ENCODE data around the gene USH2A. TPM values are rescaled to one million over a fixed set of nuclear protein-coding genes. Genes with fewer than 3 reads are reported as not detected.

USH2A gene
- total RNA-seq, 4 donors from 2014 or later = 0.14 TPM; not detected in 3

DNA sequence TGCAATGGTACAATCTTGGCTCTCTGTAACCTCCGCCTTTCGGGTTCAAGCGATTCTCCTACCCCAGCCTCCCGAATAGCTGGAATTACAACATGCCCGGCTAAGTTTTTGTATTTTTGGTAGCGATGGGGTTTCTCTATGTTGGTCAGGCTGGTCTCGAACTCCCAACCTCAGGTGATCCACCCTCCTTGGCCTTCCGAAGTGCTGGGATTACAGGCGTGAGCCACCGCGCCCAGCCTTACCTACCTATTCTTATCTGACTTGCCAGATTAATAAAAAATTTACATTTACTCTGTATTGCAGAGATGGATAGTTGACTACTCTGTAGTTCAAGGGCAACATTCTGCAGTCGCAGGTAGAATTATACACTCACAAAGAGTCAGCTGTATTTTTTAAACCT, 496.6 kb downstream of the USH2A start:
- no peaks in the 10 kb centered on the region for H3K9me3 ChIP-seq
- TF ChIP-seq, protein P1, sequence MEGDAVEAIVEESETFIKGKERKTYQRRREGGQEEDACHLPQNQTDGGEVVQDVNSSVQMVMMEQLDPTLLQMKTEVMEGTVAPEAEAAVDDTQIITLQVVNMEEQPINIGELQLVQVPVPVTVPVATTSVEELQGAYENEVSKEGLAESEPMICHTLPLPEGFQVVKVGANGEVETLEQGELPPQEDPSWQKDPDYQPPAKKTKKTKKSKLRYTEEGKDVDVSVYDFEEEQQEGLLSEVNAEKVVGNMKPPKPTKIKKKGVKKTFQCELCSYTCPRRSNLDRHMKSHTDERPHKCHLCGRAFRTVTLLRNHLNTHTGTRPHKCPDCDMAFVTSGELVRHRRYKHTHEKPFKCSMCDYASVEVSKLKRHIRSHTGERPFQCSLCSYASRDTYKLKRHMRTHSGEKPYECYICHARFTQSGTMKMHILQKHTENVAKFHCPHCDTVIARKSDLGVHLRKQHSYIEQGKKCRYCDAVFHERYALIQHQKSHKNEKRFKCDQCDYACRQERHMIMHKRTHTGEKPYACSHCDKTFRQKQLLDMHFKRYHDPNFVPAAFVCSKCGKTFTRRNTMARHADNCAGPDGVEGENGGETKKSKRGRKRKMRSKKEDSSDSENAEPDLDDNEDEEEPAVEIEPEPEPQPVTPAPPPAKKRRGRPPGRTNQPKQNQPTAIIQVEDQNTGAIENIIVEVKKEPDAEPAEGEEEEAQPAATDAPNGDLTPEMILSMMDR (IDR thresholded peaks at IDR 0.05) = no peak
- no peak for TF ChIP-seq POLR2A (IDR thresholded peaks at IDR 0.05)
- H3K4me1 ChIP-seq = no peaks in the 10 kb centered on the region
- no peaks in the 10 kb centered on the region for H3K27me3 ChIP-seq
- no peak overlapping the region for H3K27ac ChIP-seq
- no peaks in the 10 kb centered on the region for H3K36me3 ChIP-seq
- DNase-seq = no peak
- intact Hi-C loops (cut with DNase I; ENCODE audit: low total_unique reads) = no loop called here
- H3K4me3 ChIP-seq = no peak overlapping the region

DNA sequence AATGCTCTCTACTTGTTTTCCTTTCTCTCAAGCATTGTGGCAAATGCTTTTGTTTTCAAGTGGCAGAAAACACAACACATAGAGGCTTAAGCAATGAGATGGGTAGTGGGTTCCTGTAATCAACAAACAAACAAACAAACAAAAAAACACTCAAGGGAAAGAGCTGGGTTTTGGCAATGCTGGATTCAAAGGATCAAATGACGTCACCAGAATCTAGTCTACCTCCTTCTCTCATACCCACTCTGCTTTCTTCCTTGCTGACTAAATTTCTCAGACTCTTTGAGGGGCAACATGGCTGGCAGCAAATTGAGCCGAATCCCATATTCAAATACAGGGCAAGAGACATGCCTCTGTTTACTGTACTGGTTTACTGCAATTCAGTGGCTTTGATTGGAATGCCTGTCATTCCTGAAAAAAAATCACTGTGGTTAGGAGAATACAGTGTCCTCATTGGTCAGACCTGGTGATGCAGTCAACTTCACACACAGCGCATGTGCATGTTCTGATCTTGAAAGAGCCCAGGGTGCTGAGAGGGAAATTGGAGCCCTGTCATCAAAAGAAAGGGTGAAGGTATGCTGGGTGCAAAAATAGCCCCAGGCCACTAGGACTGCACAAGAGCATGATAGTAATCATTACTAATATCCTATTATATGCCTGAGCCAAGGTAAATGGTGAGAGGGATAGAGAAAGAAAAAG, 500.0 kb downstream of the USH2A start:
- DNase-seq = no peak
- Histone ChIP-seq H3K4me3 (no peak overlapping the region), H3K9me3 (no peaks in the 10 kb centered on the region), H3K27me3 (no peaks in the 10 kb centered on the region), H3K27ac (no peak overlapping the region), H3K36me3 (no peaks in the 10 kb centered on the region), H3K4me1 (no peaks in the 10 kb centered on the region)
- intact Hi-C loops (cut with DNase I; ENCODE audit: low total_unique reads) = no loop called here
- no peak for TF ChIP-seq POLR2A (IDR thresholded peaks at IDR 0.05)
- TF ChIP-seq, protein P1 (IDR thresholded peaks at IDR 0.05) = no peak

DNA sequence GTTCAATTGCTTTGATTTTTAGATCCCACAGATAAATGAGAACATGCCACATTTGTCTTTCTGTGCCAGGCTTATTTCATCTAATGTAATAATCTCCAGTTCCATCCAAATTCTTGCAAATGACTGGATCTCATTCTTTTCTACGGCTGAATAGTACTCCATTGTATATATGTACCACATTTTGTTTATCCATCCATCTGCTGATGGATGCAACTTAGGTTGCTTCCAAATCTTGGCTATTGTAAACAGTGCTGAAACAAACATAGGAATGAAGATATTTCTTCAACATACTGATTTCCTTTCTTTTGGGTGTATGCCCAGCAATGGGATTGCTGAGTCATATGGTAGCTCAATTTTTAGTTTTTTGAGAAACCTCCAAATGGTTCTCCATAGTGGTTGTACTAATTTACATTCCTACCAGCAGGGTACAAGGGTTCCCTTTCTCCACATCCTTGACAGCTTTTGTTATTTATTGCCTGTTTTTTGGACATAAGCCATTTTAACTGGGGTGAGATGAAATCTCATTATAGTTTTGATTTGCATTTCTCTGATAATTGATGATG, 511.8 kb downstream of the USH2A start:
- TF ChIP-seq, protein P1 (IDR thresholded peaks at IDR 0.05) = no peak
- no peak for TF ChIP-seq POLR2A (IDR thresholded peaks at IDR 0.05)
- intact Hi-C loops (cut with DNase I; ENCODE audit: low total_unique reads) = no loop called here
- no peak for DNase-seq

DNA sequence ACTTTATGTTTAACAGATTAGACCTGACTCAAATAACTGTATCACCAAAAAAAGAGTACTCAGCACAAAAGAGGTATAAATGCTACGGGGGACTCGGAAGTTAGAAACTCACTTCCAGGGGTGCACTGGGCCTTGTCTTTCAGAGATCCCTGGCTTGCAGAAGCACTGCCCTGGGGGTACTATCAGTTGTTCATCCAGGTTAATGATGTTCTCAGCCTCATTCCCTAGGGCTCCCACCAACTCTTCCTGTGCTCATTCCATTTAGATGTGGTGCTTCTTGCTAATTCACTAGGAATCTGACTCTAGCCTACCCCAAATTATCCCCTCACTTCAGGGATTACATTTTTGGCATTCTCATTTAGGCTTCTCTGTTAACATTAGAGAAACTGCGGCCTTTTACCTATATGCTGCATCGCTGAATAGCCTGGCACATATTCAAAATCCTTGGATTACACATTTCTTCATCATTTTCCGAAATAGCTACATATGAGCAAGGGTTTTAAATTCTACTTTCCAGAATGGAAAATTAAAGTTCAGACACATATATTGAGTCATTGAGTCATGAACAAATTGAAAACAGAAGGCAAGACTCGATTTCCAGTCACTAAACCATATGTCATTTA, 517.6 kb downstream of the USH2A start:
- no peak for DNase-seq
- H3K4me3 ChIP-seq = no peak overlapping the region
- H3K27ac ChIP-seq = no peak overlapping the region
- intact Hi-C loops (cut with DNase I; ENCODE audit: low total_unique reads) = no loop called here
- H3K27me3 ChIP-seq = no peaks in the 10 kb centered on the region
- H3K9me3 ChIP-seq = no peaks in the 10 kb centered on the region
- H3K36me3 ChIP-seq = no peaks in the 10 kb centered on the region
- TF ChIP-seq, protein P1 (IDR thresholded peaks at IDR 0.05) = no peak
- no peak for TF ChIP-seq POLR2A (IDR thresholded peaks at IDR 0.05)
- no peaks in the 10 kb centered on the region for H3K4me1 ChIP-seq

More for the DNA sequence above, 511.8 kb downstream of the USH2A start:
- no peaks in the 10 kb centered on the region for H3K4me1 ChIP-seq
- no peak overlapping the region for H3K4me3 ChIP-seq
- no peaks in the 10 kb centered on the region for H3K9me3 ChIP-seq
- no peaks in the 10 kb centered on the region for H3K27me3 ChIP-seq
- H3K27ac ChIP-seq = no peak overlapping the region
- no peaks in the 10 kb centered on the region for H3K36me3 ChIP-seq

DNA sequence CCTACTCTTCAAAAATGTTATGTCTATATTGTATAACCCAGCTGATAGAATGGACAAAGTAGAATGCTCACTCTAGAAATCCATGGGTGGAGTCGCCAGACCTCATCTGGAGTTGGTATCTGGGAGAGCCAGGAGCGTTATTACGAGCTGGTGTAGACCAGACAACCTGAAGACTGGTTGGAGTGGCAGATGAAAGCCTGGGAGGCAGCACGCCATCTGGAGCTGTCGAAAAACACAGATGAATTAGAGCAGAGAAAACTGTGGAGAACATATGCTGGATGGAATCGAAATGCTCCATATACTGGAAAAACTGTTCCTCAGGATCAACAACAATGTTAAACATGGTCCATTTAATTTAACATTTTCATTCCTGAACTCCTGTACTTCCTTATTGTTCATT, 522.6 kb downstream of the USH2A start:
- no peak overlapping the region for H3K27ac ChIP-seq
- H3K36me3 ChIP-seq = no peaks in the 10 kb centered on the region
- DNase-seq = no peak
- no peaks in the 10 kb centered on the region for H3K27me3 ChIP-seq
- H3K9me3 ChIP-seq = no peaks in the 10 kb centered on the region
- H3K4me3 ChIP-seq = no peak overlapping the region
- intact Hi-C loops (cut with DNase I; ENCODE audit: low total_unique reads) = no loop called here
- TF ChIP-seq POLR2A (IDR thresholded peaks at IDR 0.05) = no peak
- TF ChIP-seq, protein P1 (IDR thresholded peaks at IDR 0.05) = no peak
- H3K4me1 ChIP-seq = no peaks in the 10 kb centered on the region
